ENCODE measurements around the gene CSRP1.

Gene CSRP1

GRCh38 chr1:201457508-201457960 is 49.4 kb downstream of the CSRP1 start:
- WGBS, result 80% methylated on average over 4 of the region's 4 CpGs
- Histone ChIP-seq H3K9ac (ENCODE audit: low read depth, low read length) (no peak overlapping the region), H3K4me1 (ENCODE audit: insufficient read depth, low read length) (peaks cover 23% of the 10 kb centered on the region)

GRCh38 chr1:201456499-201457309 is 50.2 kb downstream of the CSRP1 start:
- Histone ChIP-seq H3K4me1 (ENCODE audit: insufficient read depth, low read length) (peaks cover 23% of the 10 kb centered on the region), H3K4me3 (ENCODE audit: low read length) (no peak overlapping the region), H3K36me3 (ENCODE audit: insufficient read depth, low read length) (no peaks in the 10 kb centered on the region), H3K27ac (ENCODE audit: low read depth, low read length) (no peak overlapping the region; the same call in 1 of the 2 replicates), H3K9me3 (ENCODE audit: insufficient read depth, low read depth, low read length) (no peaks in the 10 kb centered on the region), H3K27me3 (ENCODE audit: insufficient read depth, low read length) (no peaks in the 10 kb centered on the region), H3K9ac (ENCODE audit: low read depth, low read length) (no peak overlapping the region)
- WGBS, result 64% methylated on average over 10 of the region's 11 CpGs

More at GRCh38 chr1:201457508-201457960, 49.4 kb downstream of the CSRP1 start:
- Histone ChIP-seq H3K4me3 (ENCODE audit: low read length) (no peak overlapping the region), H3K27me3 (ENCODE audit: insufficient read depth, low read length) (no peaks in the 10 kb centered on the region), H3K36me3 (ENCODE audit: insufficient read depth, low read length) (no peaks in the 10 kb centered on the region), H3K27ac (ENCODE audit: low read depth, low read length) (no peak overlapping the region), H3K9me3 (ENCODE audit: insufficient read depth, low read depth, low read length) (no peaks in the 10 kb centered on the region)

- no peak overlapping the region for H3K4me3 ChIP-seq (ENCODE audit: low read length)
- H3K36me3 ChIP-seq (ENCODE audit: insufficient read depth, low read length), result no peaks in the 10 kb centered on the region
- WGBS, result 72% methylated on average over 6 of the region's 6 CpGs
- peaks cover 23% of the 10 kb centered on the region for H3K4me1 ChIP-seq (ENCODE audit: insufficient read depth, low read length)
- H3K27me3 ChIP-seq (ENCODE audit: insufficient read depth, low read length), result no peaks in the 10 kb centered on the region
- H3K27ac ChIP-seq (ENCODE audit: low read depth, low read length), result no peak overlapping the region
- H3K9me3 ChIP-seq (ENCODE audit: insufficient read depth, low read depth, low read length), result no peaks in the 10 kb centered on the region
- no peak overlapping the region for H3K9ac ChIP-seq (ENCODE audit: low read depth, low read length)
Measured at GRCh38 chr1:201455098-201455497, 51.8 kb downstream of the CSRP1 start.

- Histone ChIP-seq H3K9me3 (ENCODE audit: insufficient read depth, low read depth, low read length) (no peaks in the 10 kb centered on the region), H3K9ac (ENCODE audit: low read depth, low read length) (no peak overlapping the region), H3K36me3 (ENCODE audit: insufficient read depth, low read length) (no peaks in the 10 kb centered on the region), H3K4me3 (ENCODE audit: low read length) (no peak overlapping the region), H3K4me1 (ENCODE audit: insufficient read depth, low read length) (peaks cover 23% of the 10 kb centered on the region), H3K27me3 (ENCODE audit: insufficient read depth, low read length) (no peaks in the 10 kb centered on the region), H3K27ac (ENCODE audit: low read depth, low read length) (no peak overlapping the region)
- WGBS, result 82% methylated on average over 3 of the region's 4 CpGs
Measured at GRCh38 chr1:201454608-201455007, 52.3 kb downstream of the CSRP1 start.

GRCh38 chr1:201452866-201453265 is 54.1 kb downstream of the CSRP1 start:
- no peak overlapping the region for H3K27ac ChIP-seq (ENCODE audit: low read depth, low read length)
- 71% methylated on average over 3 of the region's 4 CpGs for WGBS
- H3K4me1 ChIP-seq (ENCODE audit: insufficient read depth, low read length), result peaks cover 37% of the 10 kb centered on the region
- no peak overlapping the region for H3K9ac ChIP-seq (ENCODE audit: low read depth, low read length)
- no peak overlapping the region for H3K4me3 ChIP-seq (ENCODE audit: low read length)
- H3K36me3 ChIP-seq (ENCODE audit: insufficient read depth, low read length), result no peaks in the 10 kb centered on the region
- H3K9me3 ChIP-seq (ENCODE audit: insufficient read depth, low read depth, low read length), result no peaks in the 10 kb centered on the region
- H3K27me3 ChIP-seq (ENCODE audit: insufficient read depth, low read length), result no peaks in the 10 kb centered on the region

GRCh38 chr1:201450721-201451291 is 56.1 kb downstream of the CSRP1 start:
- H3K9me3 ChIP-seq (ENCODE audit: insufficient read depth, low read depth, low read length), result no peaks in the 10 kb centered on the region
- no peaks in the 10 kb centered on the region for H3K36me3 ChIP-seq (ENCODE audit: insufficient read depth, low read length)
- H3K27ac ChIP-seq (ENCODE audit: low read depth, low read length), result no peak overlapping the region
- 45% methylated on average over 12 of the region's 12 CpGs for WGBS
- H3K4me1 ChIP-seq (ENCODE audit: insufficient read depth, low read length), result peaks cover 24% of the 10 kb centered on the region
- H3K9ac ChIP-seq (ENCODE audit: low read depth, low read length), result no peak overlapping the region
- H3K27me3 ChIP-seq (ENCODE audit: insufficient read depth, low read length), result no peaks in the 10 kb centered on the region
- H3K4me3 ChIP-seq (ENCODE audit: low read length), result no peak overlapping the region

GRCh38 chr1:201448990-201449389 is 57.9 kb downstream of the CSRP1 start:
- Histone ChIP-seq H3K27ac (ENCODE audit: low read depth, low read length) (no peak overlapping the region), H3K9me3 (ENCODE audit: insufficient read depth, low read depth, low read length) (no peaks in the 10 kb centered on the region), H3K9ac (ENCODE audit: low read depth, low read length) (no peak overlapping the region), H3K36me3 (ENCODE audit: insufficient read depth, low read length) (no peaks in the 10 kb centered on the region), H3K4me3 (ENCODE audit: low read length) (no peak overlapping the region), H3K4me1 (ENCODE audit: insufficient read depth, low read length) (peaks cover 21% of the 10 kb centered on the region), H3K27me3 (ENCODE audit: insufficient read depth, low read length) (no peaks in the 10 kb centered on the region)
- WGBS, result 56% methylated on average over 5 of the region's 5 CpGs

- Histone ChIP-seq H3K36me3 (ENCODE audit: insufficient read depth, low read length) (no peaks in the 10 kb centered on the region), H3K4me1 (ENCODE audit: insufficient read depth, low read length) (peaks cover 21% of the 10 kb centered on the region), H3K9me3 (ENCODE audit: insufficient read depth, low read depth, low read length) (no peaks in the 10 kb centered on the region), H3K4me3 (ENCODE audit: low read length) (no peak overlapping the region; the same call in 1 of the 2 replicates), H3K9ac (ENCODE audit: low read depth, low read length) (no peak overlapping the region), H3K27ac (ENCODE audit: low read depth, low read length) (no peak overlapping the region), H3K27me3 (ENCODE audit: insufficient read depth, low read length) (no peaks in the 10 kb centered on the region)
- WGBS, result 22% methylated on average over 17 of the region's 20 CpGs
Measured at GRCh38 chr1:201447903-201448871, 58.7 kb downstream of the CSRP1 start.

- no peak overlapping the region for H3K4me3 ChIP-seq (ENCODE audit: low read length)
- H3K27ac ChIP-seq (ENCODE audit: low read depth, low read length), result no peak overlapping the region
- peaks cover 17% of the 10 kb centered on the region for H3K4me1 ChIP-seq (ENCODE audit: insufficient read depth, low read length)
- WGBS, result 92% methylated on average over 6 of the region's 6 CpGs
- no peak overlapping the region for H3K9ac ChIP-seq (ENCODE audit: low read depth, low read length)
- no peaks in the 10 kb centered on the region for H3K36me3 ChIP-seq (ENCODE audit: insufficient read depth, low read length)
- H3K27me3 ChIP-seq (ENCODE audit: insufficient read depth, low read length), result no peaks in the 10 kb centered on the region
- no peaks in the 10 kb centered on the region for H3K9me3 ChIP-seq (ENCODE audit: insufficient read depth, low read depth, low read length)
Measured at GRCh38 chr1:201445310-201445709, 61.6 kb downstream of the CSRP1 start.

- WGBS, result 74% methylated on average over 4 of the region's 4 CpGs
- Histone ChIP-seq H3K4me3 (ENCODE audit: low read length) (no peak overlapping the region), H3K9ac (ENCODE audit: low read depth, low read length) (no peak overlapping the region), H3K27ac (ENCODE audit: low read depth, low read length) (no peak overlapping the region), H3K9me3 (ENCODE audit: insufficient read depth, low read depth, low read length) (no peaks in the 10 kb centered on the region), H3K36me3 (ENCODE audit: insufficient read depth, low read length) (no peaks in the 10 kb centered on the region), H3K4me1 (ENCODE audit: insufficient read depth, low read length) (peaks cover 17% of the 10 kb centered on the region), H3K27me3 (ENCODE audit: insufficient read depth, low read length) (no peaks in the 10 kb centered on the region)
Measured at GRCh38 chr1:201444792-201445191, 62.1 kb downstream of the CSRP1 start.

- Histone ChIP-seq H3K27me3 (ENCODE audit: insufficient read depth, low read length) (no peaks in the 10 kb centered on the region), H3K4me3 (ENCODE audit: low read length) (no peak overlapping the region), H3K36me3 (ENCODE audit: insufficient read depth, low read length) (no peaks in the 10 kb centered on the region), H3K27ac (ENCODE audit: low read depth, low read length) (no peak overlapping the region), H3K9me3 (ENCODE audit: insufficient read depth, low read depth, low read length) (no peaks in the 10 kb centered on the region), H3K9ac (ENCODE audit: low read depth, low read length) (no peak overlapping the region), H3K4me1 (ENCODE audit: insufficient read depth, low read length) (peaks cover 10% of the 10 kb centered on the region)
- WGBS, result 89% methylated on average over 7 of the region's 7 CpGs
Measured at GRCh38 chr1:201443747-201444146, 63.2 kb downstream of the CSRP1 start.

Data from HUES64 (cell line).